ENCODE results near the gene ZNF142. TPM values are rescaled to one million over a fixed set of nuclear protein-coding genes. Genes with fewer than 3 reads are reported as not detected.

Gene ZNF142
- polyA plus RNA-seq, 2 of the 4 experiments (the other 2 are of a cell fraction): 6.3 to 10.7 TPM

GRCh38 chr2:218698885-218699284 is 39.5 kb upstream of the ZNF142 start:
- no peak for DNase-seq (ENCODE audit: low read depth in 1 of 2, low spot score in 1 of 2)
- Histone ChIP-seq H3K4me2 (no peak overlapping the region), H3K4me1 (no peaks in the 10 kb centered on the region), H3K27ac (no peak overlapping the region), H3K4me3 (no peak overlapping the region), H3K9me3 (no peaks in the 10 kb centered on the region)
- FAIRE-seq: no peak
- POLR2A ChIA-PET: no interaction called here
- CTCF ChIA-PET: interaction anchor here (0.6 to 4.0 kb wide), 5 partner anchors 10 to 150 kb away, joined by 3 to 19 read pairs (median 4); partner anchors contain the start of gene TTLL4
- peak in 1 of 2 experiments; percentile 36; a peak in 3 of 6 replicates for ATAC-seq
- TF ChIP-seq PHF8 (IDR thresholded peaks at IDR 0.05; ENCODE audit: borderline replicate concordance, low read depth): no peak
- no peak for TF ChIP-seq SMC3 (IDR thresholded peaks at IDR 0.05)
- no peak for TF ChIP-seq REST (IDR thresholded peaks at IDR 0.05)
- no peak for TF ChIP-seq MAX (IDR thresholded peaks at IDR 0.05)
- TF ChIP-seq EHMT2 (IDR thresholded peaks at IDR 0.05; ENCODE audit: low read depth): no peak
- no peak for TF ChIP-seq USF2 (IDR thresholded peaks at IDR 0.05)
- no peak for TF ChIP-seq HOXB13 (CRISPR knock-in tag; IDR thresholded peaks at IDR 0.05; ENCODE audit: low read depth)
- no peak for TF ChIP-seq CBX2 (IDR thresholded peaks at IDR 0.05; ENCODE audit: borderline replicate concordance, low read depth)
- no peak for TF ChIP-seq FOSL2 (IDR thresholded peaks at IDR 0.05)
- TF ChIP-seq FOSL2 (CRISPR knock-in tag; IDR thresholded peaks at IDR 0.05): no peak
- no peak for TF ChIP-seq MAZ (IDR thresholded peaks at IDR 0.05; ENCODE audit: borderline replicate concordance, low read depth, low read length)
- no peak for TF ChIP-seq NFE2L2 (conservative IDR thresholded peaks at IDR 0.05; ENCODE audit: low read length)
- no peak for TF ChIP-seq GATA3 (IDR thresholded peaks at IDR 0.05; ENCODE audit: borderline replicate concordance)
- no peak for TF ChIP-seq TFCP2L1 (CRISPR knock-in tag; IDR thresholded peaks at IDR 0.05)
- TF ChIP-seq SREBF2 (IDR thresholded peaks at IDR 0.05): no peak
- TF ChIP-seq RFX5 (IDR thresholded peaks at IDR 0.05): no peak
- WGBS (ENCODE audit: missing lambda C conversion rate): 95% methylated on average over 4 of the region's 8 CpGs

- Histone ChIP-seq H3K27ac (no peak overlapping the region), H3K4me2 (no peak overlapping the region), H3K4me3 (no peak overlapping the region), H3K9me3 (no peaks in the 10 kb centered on the region), H3K4me1 (no peaks in the 10 kb centered on the region)
- ChIA-PET POLR2A (no interaction called here), CTCF (interaction anchor here (0.8 to 4.6 kb wide), 4 partner anchors 8 to 158 kb away, joined by 3 to 23 read pairs (median 5); partner anchors contain the start of gene TTLL4)
- no peak for FAIRE-seq
- no peak for ATAC-seq
- 95% methylated on average over 3 of the region's 3 CpGs for WGBS (ENCODE audit: missing lambda C conversion rate)
- DNase-seq (ENCODE audit: low read depth in 1 of 2, low spot score in 1 of 2): no peak
- no peak for TF ChIP-seq NR3C1 (IDR thresholded peaks at IDR 0.05)
- no peak for TF ChIP-seq HEYL (CRISPR knock-in tag; IDR thresholded peaks at IDR 0.05)
- no peak for TF ChIP-seq JUN (IDR thresholded peaks at IDR 0.05)
- no peak for TF ChIP-seq PBX3 (IDR thresholded peaks at IDR 0.05)
- TF ChIP-seq EP300 (IDR thresholded peaks at IDR 0.05): no peak
- TF ChIP-seq EHF (CRISPR knock-in tag; IDR thresholded peaks at IDR 0.05): no peak
- TF ChIP-seq E2F6 (IDR thresholded peaks at IDR 0.05; ENCODE audit: borderline replicate concordance, low read depth): no peak
- no peak for TF ChIP-seq MYC (IDR thresholded peaks at IDR 0.05; ENCODE audit: borderline replicate concordance, low read length)
- no peak for TF ChIP-seq HOXA7 (CRISPR knock-in tag; IDR thresholded peaks at IDR 0.05)
- no peak for TF ChIP-seq BHLHE40 (IDR thresholded peaks at IDR 0.05; ENCODE audit: low read depth, low read length)
- no peak for TF ChIP-seq EHMT2 (IDR thresholded peaks at IDR 0.05; ENCODE audit: low read depth)
- TF ChIP-seq TP53 (CRISPR knock-in tag; IDR thresholded peaks at IDR 0.05): no peak
- no peak for TF ChIP-seq HES2 (IDR thresholded peaks at IDR 0.05)
- no peak for TF ChIP-seq USF2 (IDR thresholded peaks at IDR 0.05)
- no peak for TF ChIP-seq POLR2A (IDR thresholded peaks at IDR 0.05; ENCODE audit: low read length)
- no peak for TF ChIP-seq CHD4 (IDR thresholded peaks at IDR 0.05; ENCODE audit: borderline replicate concordance)
- no peak for TF ChIP-seq ATOH8 (CRISPR knock-in tag; IDR thresholded peaks at IDR 0.05; ENCODE audit: low read depth)
Observed at GRCh38 chr2:218694405-218695145, 35.2 kb upstream of the ZNF142 start.
